ENCODE results near the gene LAMC2. TPM values are rescaled to one million over a fixed set of nuclear protein-coding genes. Genes with fewer than 3 reads are reported as not detected.

LAMC2 gene
- polyA plus RNA-seq, 1 donor (not counting 4 experiments of a cell fraction or from before 2014, with no cell fraction given), result 1,627 TPM

GRCh38 chr1:183179033-183179432 is 7.0 kb upstream of the LAMC2 start:
- TF ChIP-seq, protein P1, sequence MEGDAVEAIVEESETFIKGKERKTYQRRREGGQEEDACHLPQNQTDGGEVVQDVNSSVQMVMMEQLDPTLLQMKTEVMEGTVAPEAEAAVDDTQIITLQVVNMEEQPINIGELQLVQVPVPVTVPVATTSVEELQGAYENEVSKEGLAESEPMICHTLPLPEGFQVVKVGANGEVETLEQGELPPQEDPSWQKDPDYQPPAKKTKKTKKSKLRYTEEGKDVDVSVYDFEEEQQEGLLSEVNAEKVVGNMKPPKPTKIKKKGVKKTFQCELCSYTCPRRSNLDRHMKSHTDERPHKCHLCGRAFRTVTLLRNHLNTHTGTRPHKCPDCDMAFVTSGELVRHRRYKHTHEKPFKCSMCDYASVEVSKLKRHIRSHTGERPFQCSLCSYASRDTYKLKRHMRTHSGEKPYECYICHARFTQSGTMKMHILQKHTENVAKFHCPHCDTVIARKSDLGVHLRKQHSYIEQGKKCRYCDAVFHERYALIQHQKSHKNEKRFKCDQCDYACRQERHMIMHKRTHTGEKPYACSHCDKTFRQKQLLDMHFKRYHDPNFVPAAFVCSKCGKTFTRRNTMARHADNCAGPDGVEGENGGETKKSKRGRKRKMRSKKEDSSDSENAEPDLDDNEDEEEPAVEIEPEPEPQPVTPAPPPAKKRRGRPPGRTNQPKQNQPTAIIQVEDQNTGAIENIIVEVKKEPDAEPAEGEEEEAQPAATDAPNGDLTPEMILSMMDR (optimal IDR thresholded peaks at IDR 0.05 in 1 of 3, IDR thresholded peaks at IDR 0.05 in 1 of 3, conservative IDR thresholded peaks at IDR 0.05 in 1 of 3; ENCODE audit: extremely low read depth in 1 of 3, insufficient read depth in 2 of 3, low read length in 3 of 3), result no peak
- no peak for TF ChIP-seq EZH2 (IDR thresholded peaks at IDR 0.05; ENCODE audit: low read length)
- H2AFZ ChIP-seq (ENCODE audit: control insufficient read depth, low read length), result no peak overlapping the region
- dilution Hi-C loops (cut with MboI; ENCODE audit: extremely low pct_ligation_motif_present, low sequenced_read_pairs), result no loop called here

DNA sequence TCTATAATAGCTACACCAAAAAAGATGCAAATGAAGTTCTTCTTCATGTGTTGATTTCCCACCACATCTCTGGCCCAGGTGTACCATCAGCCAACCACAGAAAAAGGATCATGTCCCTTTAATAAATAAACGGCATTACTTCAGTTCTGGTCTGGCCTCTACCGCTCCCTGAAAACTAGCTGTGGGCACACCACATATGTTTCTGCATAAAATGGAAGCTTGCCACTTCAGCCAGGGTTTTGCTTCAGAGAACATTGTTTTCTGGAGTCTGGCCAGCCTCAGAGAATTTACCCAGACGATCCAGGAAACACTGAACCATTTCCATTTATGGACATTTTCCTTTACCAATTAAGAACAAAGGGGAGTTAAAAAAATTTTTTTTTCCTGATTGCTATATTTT is 5.8 kb upstream of the LAMC2 start:
- DNase-seq (ENCODE audit: low read depth, low spot score) (no peak), FAIRE-seq (no peak)
- no peak for TF ChIP-seq EZH2 (IDR thresholded peaks at IDR 0.05; ENCODE audit: low read length)
- Histone ChIP-seq H3K4me3 (ENCODE audit: control insufficient read depth in 2 of 3, extremely low read depth in 1 of 3, insufficient read depth in 2 of 3, low read depth in 1 of 3, low read length in 3 of 3) (peak overlapping the region in 2 of 3 experiments; percentile 14 to 29), H2AFZ (ENCODE audit: control insufficient read depth, low read length) (peak overlapping the region; percentile 64), H3K9me3 (ENCODE audit: control insufficient read depth, low read depth, low read length) (no peaks in the 10 kb centered on the region), H3K27me3 (ENCODE audit: control insufficient read depth, extremely low read depth, insufficient read depth, low read length) (no peaks in the 10 kb centered on the region), H3K9ac (ENCODE audit: control insufficient read depth, extremely low read depth, insufficient read depth, low read length) (peak overlapping the region; percentile 80), H3K27ac (ENCODE audit: control insufficient read depth, insufficient read depth, low read length) (peak overlapping the region; percentile 96), H3K9me1 (ENCODE audit: control insufficient read depth, extremely low read depth, insufficient read depth, low read length) (no peaks in the 10 kb centered on the region), H4K20me1 (ENCODE audit: control insufficient read depth, extremely low read depth, insufficient read depth, low read length) (no peaks in the 10 kb centered on the region), H3K4me2 (ENCODE audit: control insufficient read depth, extremely low read depth, insufficient read depth, low read depth, low read length) (peak overlapping the region; percentile 75), H3K79me2 (ENCODE audit: control insufficient read depth, insufficient read depth, low read length) (no peaks in the 10 kb centered on the region), H3K36me3 (ENCODE audit: control insufficient read depth in 2 of 2, extremely low read depth in 1 of 2, insufficient read depth in 2 of 2, low read length in 2 of 2) (no peaks in the 10 kb centered on the region), H3K4me1 (ENCODE audit: control insufficient read depth, extremely low read depth, insufficient read depth, low read length) (peaks cover 45% of the 10 kb centered on the region)
- dilution Hi-C loops (cut with MboI; ENCODE audit: extremely low pct_ligation_motif_present, low sequenced_read_pairs), result no loop called here

More at GRCh38 chr1:183179033-183179432, 7.0 kb upstream of the LAMC2 start:
- Histone ChIP-seq H3K9ac (ENCODE audit: control insufficient read depth, extremely low read depth, insufficient read depth, low read length) (no peak overlapping the region), H3K4me3 (ENCODE audit: control insufficient read depth in 2 of 3, extremely low read depth in 1 of 3, insufficient read depth in 2 of 3, low read depth in 1 of 3, low read length in 3 of 3) (no peak overlapping the region), H3K36me3 (ENCODE audit: control insufficient read depth in 2 of 2, extremely low read depth in 1 of 2, insufficient read depth in 2 of 2, low read length in 2 of 2) (no peaks in the 10 kb centered on the region), H3K4me1 (ENCODE audit: control insufficient read depth, extremely low read depth, insufficient read depth, low read length) (peaks cover 37% of the 10 kb centered on the region), H3K9me1 (ENCODE audit: control insufficient read depth, extremely low read depth, insufficient read depth, low read length) (no peaks in the 10 kb centered on the region), H3K79me2 (ENCODE audit: control insufficient read depth, insufficient read depth, low read length) (no peaks in the 10 kb centered on the region), H3K9me3 (ENCODE audit: control insufficient read depth, low read depth, low read length) (no peaks in the 10 kb centered on the region), H4K20me1 (ENCODE audit: control insufficient read depth, extremely low read depth, insufficient read depth, low read length) (no peaks in the 10 kb centered on the region), H3K27me3 (ENCODE audit: control insufficient read depth, extremely low read depth, insufficient read depth, low read length) (no peaks in the 10 kb centered on the region), H3K27ac (ENCODE audit: control insufficient read depth, insufficient read depth, low read length) (peak overlapping the region; percentile 96), H3K4me2 (ENCODE audit: control insufficient read depth, extremely low read depth, insufficient read depth, low read depth, low read length) (peak overlapping the region; percentile 52)
- FAIRE-seq, result no peak
- no peak for DNase-seq (ENCODE audit: low read depth, low spot score)

GRCh38 chr1:183180634-183181056 is 5.4 kb upstream of the LAMC2 start:
- H4K20me1 ChIP-seq (ENCODE audit: control insufficient read depth, extremely low read depth, insufficient read depth, low read length), result no peaks in the 10 kb centered on the region
- DNase-seq (ENCODE audit: low read depth, low spot score) (no peak), FAIRE-seq (peak; percentile 57)
- TF ChIP-seq, protein P1 (optimal IDR thresholded peaks at IDR 0.05 in 1 of 3, IDR thresholded peaks at IDR 0.05 in 1 of 3, conservative IDR thresholded peaks at IDR 0.05 in 1 of 3; ENCODE audit: extremely low read depth in 1 of 3, insufficient read depth in 2 of 3, low read length in 3 of 3), result no peak
- no peak for TF ChIP-seq EZH2 (IDR thresholded peaks at IDR 0.05; ENCODE audit: low read length)
- H3K36me3 ChIP-seq (ENCODE audit: control insufficient read depth in 2 of 2, extremely low read depth in 1 of 2, insufficient read depth in 2 of 2, low read length in 2 of 2), result no peaks in the 10 kb centered on the region
- no peak overlapping the region for H2AFZ ChIP-seq (ENCODE audit: control insufficient read depth, low read length)
- no peaks in the 10 kb centered on the region for H3K79me2 ChIP-seq (ENCODE audit: control insufficient read depth, insufficient read depth, low read length)
- H3K9ac ChIP-seq (ENCODE audit: control insufficient read depth, extremely low read depth, insufficient read depth, low read length), result peak overlapping the region; percentile 80
- peaks cover 49% of the 10 kb centered on the region for H3K4me1 ChIP-seq (ENCODE audit: control insufficient read depth, extremely low read depth, insufficient read depth, low read length)
- H3K9me3 ChIP-seq (ENCODE audit: control insufficient read depth, low read depth, low read length), result no peaks in the 10 kb centered on the region
- H3K4me3 ChIP-seq (ENCODE audit: control insufficient read depth in 2 of 3, extremely low read depth in 1 of 3, insufficient read depth in 2 of 3, low read depth in 1 of 3, low read length in 3 of 3), result peak overlapping the region in 2 of 3 experiments; percentile 14 to 29
- peak overlapping the region; percentile 75 for H3K4me2 ChIP-seq (ENCODE audit: control insufficient read depth, extremely low read depth, insufficient read depth, low read depth, low read length)
- no peaks in the 10 kb centered on the region for H3K27me3 ChIP-seq (ENCODE audit: control insufficient read depth, extremely low read depth, insufficient read depth, low read length)
- no peaks in the 10 kb centered on the region for H3K9me1 ChIP-seq (ENCODE audit: control insufficient read depth, extremely low read depth, insufficient read depth, low read length)
- dilution Hi-C loops (cut with MboI; ENCODE audit: extremely low pct_ligation_motif_present, low sequenced_read_pairs), result no loop called here
- H3K27ac ChIP-seq (ENCODE audit: control insufficient read depth, insufficient read depth, low read length), result peak overlapping the region; percentile 96
